Midbrain (tissue), 1 donor: ENCODE measurements around the gene MDFIC2.
A peak's percentile ranks its signal among the peaks of the same experiment; 100 is the strongest.
"Not testable (repeated sequence)": the region's sequence is repeated elsewhere in the genome, so short reads cannot be mapped to it uniquely, and the experiment has no call there.

Experiments used
- DNase-seq: peaks from one replicate; lab custom pipeline; 2025; lab: John Stamatoyannopoulos, UW

The MDFIC2 gene

GRCh38 chr3:70256566-70256965 lies 55.9 kb downstream of the MDFIC2 start:
- DNase-seq = no peak

GRCh38 chr3:70250492-70250891 lies 61.9 kb downstream of the MDFIC2 start:
- DNase-seq = no peak

- DNase-seq = no peak
These were observed 62.8 kb downstream of the MDFIC2 start for GRCh38 chr3:70249509-70250160.

- DNase-seq = no peak
These were observed 63.6 kb downstream of the MDFIC2 start for GRCh38 chr3:70248856-70249255.

GRCh38 chr3:70247955-70248354 lies 64.5 kb downstream of the MDFIC2 start:
- no peak for DNase-seq

GRCh38 chr3:70245746-70246525 lies 66.5 kb downstream of the MDFIC2 start:
- DNase-seq = peak; percentile 6

- DNase-seq = no peak
These were observed 68.0 kb downstream of the MDFIC2 start for GRCh38 chr3:70244422-70244821.

- no peak for DNase-seq
These were observed 70.0 kb downstream of the MDFIC2 start for GRCh38 chr3:70242297-70242882.

- DNase-seq = no peak
These were observed 78.6 kb downstream of the MDFIC2 start for GRCh38 chr3:70233812-70234211.

GRCh38 chr3:70233112-70233511 lies 79.3 kb downstream of the MDFIC2 start:
- DNase-seq = no peak

- DNase-seq = no peak
These were observed 81.2 kb downstream of the MDFIC2 start for GRCh38 chr3:70231266-70231701.

GRCh38 chr3:70227437-70227836 lies 85.0 kb downstream of the MDFIC2 start:
- DNase-seq = no peak

GRCh38 chr3:70225146-70225545 lies 87.3 kb downstream of the MDFIC2 start:
- DNase-seq = no peak

- no peak for DNase-seq
These were observed 88.1 kb downstream of the MDFIC2 start for GRCh38 chr3:70224337-70224736.

- no peak for DNase-seq
These were observed 94.0 kb downstream of the MDFIC2 start for GRCh38 chr3:70218471-70218870.

GRCh38 chr3:70211274-70211673 lies 101.2 kb downstream of the MDFIC2 start:
- not testable (repeated sequence) for DNase-seq

- no peak for DNase-seq
These were observed 110.5 kb downstream of the MDFIC2 start for GRCh38 chr3:70201975-70202374.

GRCh38 chr3:70189884-70190473 lies 122.5 kb downstream of the MDFIC2 start:
- DNase-seq = no peak

- DNase-seq = no peak
These were observed 126.2 kb downstream of the MDFIC2 start for GRCh38 chr3:70186221-70186620.

GRCh38 chr3:70185661-70186060 lies 126.8 kb downstream of the MDFIC2 start:
- DNase-seq = no peak

GRCh38 chr3:70183781-70184504 lies 128.5 kb downstream of the MDFIC2 start:
- no peak for DNase-seq

GRCh38 chr3:70182166-70182565 lies 130.3 kb downstream of the MDFIC2 start:
- no peak for DNase-seq
